Ovary (tissue), 9 donors: Measurements from ENCODE around the gene NAT10. TPM values are rescaled to one million over a fixed set of nuclear protein-coding genes. Genes with fewer than 3 reads are reported as not detected.

Experiments used
- DNase-seq, 5 donors: peaks; one replicate each; pipeline ENCODE4 v3.0.0-alpha.2; 2019 to 2020
- H3K27ac ChIP-seq, 2 donors: fragments of 200-600 bp; one replicate each; pipeline versions ENCODE4 v1.5.1 to v1.8.0; 2019 to 2022
- H3K27me3 ChIP-seq: fragments of 200-600 bp; one replicate; pipeline ENCODE4 v1.8.0; 2022
- H3K36me3 ChIP-seq: fragments of 200-600 bp; sonication (generic); one replicate; pipeline ENCODE4 v1.5.1; 2019
- H3K4me1 ChIP-seq: one replicate; pipeline ENCODE4 v1.8.1; 2013; ENCODE audit warnings: mild to moderate bottlenecking, moderate library complexity; ENCODE audit not compliant: insufficient read depth
- H3K4me3 ChIP-seq: fragments of 200-600 bp; sonication (generic); one replicate; pipeline ENCODE4 v1.5.1; 2017
- H3K9me3 ChIP-seq, 2 donors: fragments of 200-600 bp in 1 of 2; sonication (generic) in 1 of 2; one replicate each; pipeline versions ENCODE4 v1.5.1 to v1.8.1; 2013 to 2019; ENCODE audit warnings: mild to moderate bottlenecking in 1 of 2, moderate library complexity in 1 of 2
- EP300 ChIP-seq: sonication (generic); formaldehyde crosslinking; IDR thresholded peaks from one replicate; pipeline ENCODE4 v1.6.1; 2017; ENCODE audit warnings: antibody characterized with exemption
- POLR2A ChIP-seq: fragments of 450-650 bp; IDR thresholded peaks from one replicate; pipeline ENCODE4 v1.6.1; 2017; ENCODE audit warnings: antibody characterized with exemption, mild to moderate bottlenecking, moderate library complexity
- WGBS, 3 donors: extraction: QIAGEN DNeasy Blood & Tissue Kit in 1 of 3; methylation state at CpG; one replicate each; pipeline versions ENCODE4 v1.1.5 to v1.1.7; 2013 to 2017; 5-methylcytosine and 5-hydroxymethylcytosine counted together
- intact Hi-C, 4 donors: fragments of 100-400 bp; cut with DNase I; formaldehyde crosslinking; loops; one replicate each; pipeline versions ENCODE4 v1.11.0 to v1.15.1; 2022 to 2023
- polyA plus RNA-seq, 2 donors: library from polyadenylated mRNA; stranded (reverse); fragments of 200-250 nt in 1 of 2; fragments of 350-450 nt in 1 of 2; fragmentation: Illumina TruSeq in 1 of 2; extraction: RNeasy Lipid Tissue Mini Kit (QIAGEN cat#74804) in 1 of 2; gene quantifications; one replicate each; pipeline ENCODE4 v1.2.3, GENCODE V29; 2013 to 2014
- total RNA-seq, 7 donors: library from RNA; depleted of rRNA in 2 of 7; stranded (reverse); fragments of >200 nt in 2 of 7; fragmentation: NEBNext Ultra II Directional in 3 of 7; extraction: Animal tissue kit (Norgen Biotek cat#: 25700) in 3 of 7; gene quantifications; one replicate each; pipeline versions ENCODE4 v1.1.0 to v1.2.4, GENCODE V29; 2016 to 2023
- TF ChIP-seq, protein P1 (sequence below), 3 donors: fragments of 450-650 bp in 2 of 3; fragments of 200-600 bp in 1 of 3; IDR thresholded peaks; one replicate each; pipeline versions ENCODE4 v1.5.1 to v1.8.0; 2016 to 2022; ENCODE audit warnings: antibody characterized with exemption in 3 of 3, mild to moderate bottlenecking in 1 of 3
- donor health status: DM: no; HTN: no; CAD: no; lungs with moderate emphysema.
- donor health status: DM: no; HTN: no; CAD: no.
- donor health status: Bipolar disorder and iron deficiency.
- donor health status: DM: yes; HTN: yes; CAD: no.
- donor health status: DM: no; HTN: no; CAD: no.
- donor health status: DM: yes; HTN: yes; CAD: no.

Gene NAT10
- total and polyA plus RNA-seq, 9 donors = 19.8 to 60.9 (median 49.1) TPM

DNA sequence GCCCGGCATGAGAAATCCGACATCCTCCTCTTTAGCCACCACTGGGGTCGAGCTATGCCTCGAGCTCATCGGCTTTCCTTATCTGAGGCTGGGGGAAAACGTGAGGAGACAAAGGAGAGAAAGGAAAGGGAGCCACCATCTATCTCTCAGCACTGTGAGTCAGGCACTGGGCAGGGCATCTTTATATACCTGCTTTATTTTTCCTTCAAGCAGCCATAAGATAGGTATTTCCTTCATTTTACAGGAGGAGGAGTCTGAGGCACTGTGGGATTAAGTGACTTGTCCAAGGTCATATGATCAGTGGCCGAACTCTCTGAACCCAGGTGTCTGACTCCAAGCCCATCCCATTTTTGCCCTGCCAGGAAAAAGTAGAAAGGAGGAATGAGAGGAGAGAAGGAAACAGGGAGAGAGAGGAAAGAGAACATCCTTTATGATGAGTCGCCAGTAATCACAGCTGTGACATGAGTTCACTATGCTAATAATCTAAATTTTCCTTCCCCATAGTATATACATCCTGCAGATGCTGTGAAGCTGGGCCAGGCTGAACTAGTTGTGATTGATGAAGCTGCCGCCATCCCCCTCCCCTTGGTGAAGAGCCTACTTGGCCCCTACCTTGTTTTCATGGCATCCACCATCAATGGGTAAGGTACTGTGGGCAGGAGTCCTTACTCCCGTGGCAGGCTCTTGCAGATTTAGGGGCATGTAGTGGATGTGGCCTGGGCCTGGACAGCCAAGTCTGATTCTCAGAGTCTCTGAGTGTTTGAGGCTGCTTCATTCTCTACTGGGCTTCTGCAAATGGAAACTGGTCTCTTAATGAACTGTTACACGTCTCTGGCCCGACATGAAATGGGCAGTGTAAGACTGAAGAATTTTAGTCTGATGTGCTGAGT, 21.8 kb downstream of the NAT10 start:
- Histone ChIP-seq H3K9me3 (no peaks in the 10 kb centered on the region), H3K4me3 (no peak overlapping the region), H3K36me3 (no peaks in the 10 kb centered on the region), H3K4me1 (no peaks in the 10 kb centered on the region), H3K27me3 (no peaks in the 10 kb centered on the region), H3K27ac (no peak overlapping the region)
- intact Hi-C loops = no loop called here
- TF ChIP-seq, protein P1, sequence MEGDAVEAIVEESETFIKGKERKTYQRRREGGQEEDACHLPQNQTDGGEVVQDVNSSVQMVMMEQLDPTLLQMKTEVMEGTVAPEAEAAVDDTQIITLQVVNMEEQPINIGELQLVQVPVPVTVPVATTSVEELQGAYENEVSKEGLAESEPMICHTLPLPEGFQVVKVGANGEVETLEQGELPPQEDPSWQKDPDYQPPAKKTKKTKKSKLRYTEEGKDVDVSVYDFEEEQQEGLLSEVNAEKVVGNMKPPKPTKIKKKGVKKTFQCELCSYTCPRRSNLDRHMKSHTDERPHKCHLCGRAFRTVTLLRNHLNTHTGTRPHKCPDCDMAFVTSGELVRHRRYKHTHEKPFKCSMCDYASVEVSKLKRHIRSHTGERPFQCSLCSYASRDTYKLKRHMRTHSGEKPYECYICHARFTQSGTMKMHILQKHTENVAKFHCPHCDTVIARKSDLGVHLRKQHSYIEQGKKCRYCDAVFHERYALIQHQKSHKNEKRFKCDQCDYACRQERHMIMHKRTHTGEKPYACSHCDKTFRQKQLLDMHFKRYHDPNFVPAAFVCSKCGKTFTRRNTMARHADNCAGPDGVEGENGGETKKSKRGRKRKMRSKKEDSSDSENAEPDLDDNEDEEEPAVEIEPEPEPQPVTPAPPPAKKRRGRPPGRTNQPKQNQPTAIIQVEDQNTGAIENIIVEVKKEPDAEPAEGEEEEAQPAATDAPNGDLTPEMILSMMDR (IDR thresholded peaks at IDR 0.05) = no peak
- TF ChIP-seq POLR2A (no peak), EP300 (no peak)
- WGBS, 3 donors = 88 to 92% (median 90%) methylated on average over 12 of the region's 12 CpGs
- DNase-seq = no peak

DNA sequence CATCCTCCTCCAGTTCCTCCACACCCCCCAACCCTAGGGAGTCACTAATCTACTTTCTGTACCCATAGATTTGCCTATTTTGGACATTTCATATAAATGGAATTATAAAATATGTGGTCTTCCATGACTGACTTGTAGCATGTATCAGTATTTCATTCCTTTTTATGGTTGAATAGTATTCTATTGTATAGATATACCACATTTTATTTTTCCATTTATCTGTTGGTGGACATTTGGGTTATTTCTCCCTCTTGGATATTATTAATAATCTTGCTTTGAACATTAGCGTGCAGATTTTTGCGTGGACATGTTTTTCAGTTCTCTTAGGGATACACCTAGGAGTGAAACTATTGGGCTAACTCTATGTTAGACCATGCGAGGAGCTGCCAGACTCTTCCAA, 23.4 kb downstream of the NAT10 start:
- no peak for DNase-seq
- no peaks in the 10 kb centered on the region for H3K27me3 ChIP-seq
- no peaks in the 10 kb centered on the region for H3K9me3 ChIP-seq
- intact Hi-C loops = no loop called here
- H3K4me1 ChIP-seq = no peaks in the 10 kb centered on the region
- H3K4me3 ChIP-seq = no peak overlapping the region
- H3K27ac ChIP-seq = no peak overlapping the region
- TF ChIP-seq, protein P1 (IDR thresholded peaks at IDR 0.05) = no peak
- TF ChIP-seq POLR2A (no peak), EP300 (no peak)
- 94 to 100% (median 98%) methylated on average over 3 of the region's 3 CpGs for WGBS, 3 donors
- no peaks in the 10 kb centered on the region for H3K36me3 ChIP-seq

DNA sequence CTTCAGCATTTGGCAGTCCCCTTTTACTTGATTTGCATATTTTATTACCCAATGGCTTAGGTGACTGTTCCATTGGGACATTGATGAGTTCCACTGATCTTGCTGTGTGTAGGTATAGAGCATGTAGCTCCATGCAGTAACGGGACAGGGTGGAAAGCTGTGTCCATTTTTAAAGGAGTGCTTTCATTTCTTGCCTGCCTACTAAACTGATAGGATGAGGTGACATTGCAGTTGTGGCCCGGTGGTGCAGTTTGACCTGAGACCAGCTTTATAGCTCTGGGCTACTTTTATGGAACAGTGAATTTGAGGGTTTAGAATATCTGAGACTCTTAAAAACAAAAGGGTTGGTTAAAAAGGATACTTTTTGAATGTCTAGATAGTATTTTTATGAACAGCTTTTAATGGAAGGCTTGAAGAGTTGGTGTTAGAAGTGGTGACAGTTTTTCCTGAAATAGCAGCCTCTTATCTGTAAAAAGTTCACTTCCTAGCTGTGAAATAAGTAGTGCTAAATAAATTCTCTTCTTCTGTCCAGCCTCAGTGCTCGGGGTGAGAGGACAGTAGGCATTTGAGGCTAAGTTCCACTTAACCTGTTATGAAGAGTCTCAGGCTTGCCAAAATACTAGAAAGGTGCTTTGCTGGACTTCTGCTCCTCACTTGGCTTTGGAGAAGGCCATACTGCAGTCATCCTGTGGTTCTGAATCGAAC, 27.0 kb downstream of the NAT10 start:
- DNase-seq = no peak
- Histone ChIP-seq H3K27me3 (no peaks in the 10 kb centered on the region), H3K27ac (no peak overlapping the region), H3K4me3 (no peak overlapping the region), H3K9me3 (no peaks in the 10 kb centered on the region), H3K4me1 (no peaks in the 10 kb centered on the region), H3K36me3 (no peaks in the 10 kb centered on the region)
- TF ChIP-seq, protein P1 (IDR thresholded peaks at IDR 0.05) = no peak
- TF ChIP-seq EP300 (no peak), POLR2A (no peak)
- WGBS, 3 donors = 92 to 94% (median 94%) methylated on average over 4 of the region's 4 CpGs
- intact Hi-C loops = no loop called here

DNA sequence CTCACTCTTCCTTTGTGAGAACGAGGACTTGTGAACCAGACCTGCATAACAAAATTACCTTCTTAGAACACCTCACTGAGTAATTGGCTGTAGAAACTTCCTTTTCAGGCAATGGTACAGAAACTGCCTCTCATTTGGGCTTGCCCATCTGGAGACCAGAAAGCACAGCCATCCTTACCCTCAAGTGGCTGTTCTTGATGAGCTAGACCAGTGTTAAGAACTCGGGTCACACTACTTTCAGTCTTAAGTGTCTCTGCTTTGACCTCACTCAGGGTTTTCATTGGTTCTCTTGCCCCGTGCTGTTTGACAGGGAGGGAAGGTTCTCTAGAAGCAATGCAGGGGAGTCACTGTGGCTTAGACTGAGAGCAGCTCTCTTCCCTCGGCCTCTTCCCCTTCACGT, 29.3 kb downstream of the NAT10 start:
- 85 to 94% (median 86%) methylated on average over 5 of the region's 5 CpGs for WGBS, 3 donors
- no peaks in the 10 kb centered on the region for H3K27me3 ChIP-seq
- no peaks in the 10 kb centered on the region for H3K9me3 ChIP-seq
- no peaks in the 10 kb centered on the region for H3K4me1 ChIP-seq
- intact Hi-C loops = no loop called here
- no peak for DNase-seq
- TF ChIP-seq EP300 = no peak
- TF ChIP-seq, protein P1 (IDR thresholded peaks at IDR 0.05) = no peak
- no peak for TF ChIP-seq POLR2A
- no peak overlapping the region for H3K27ac ChIP-seq
- H3K36me3 ChIP-seq = peaks cover 3% of the 10 kb centered on the region
- no peak overlapping the region for H3K4me3 ChIP-seq
